GM19328 (cell line): ENCODE measurements around the gene NRSN2.
"Not testable (repeated sequence)": the region's sequence is repeated elsewhere in the genome, so short reads cannot be mapped to it uniquely, and the experiment has no call there.

ENCODE experiments used
- ATAC-seq: cut with Tn5 transposase; IDR thresholded peaks from one replicate; pipeline ENCODE4 v1.9.1; 2021; ENCODE audit warnings: mild to moderate bottlenecking, moderate library complexity; ENCODE audit not compliant: unreplicated experiment

The NRSN2 gene

DNA sequence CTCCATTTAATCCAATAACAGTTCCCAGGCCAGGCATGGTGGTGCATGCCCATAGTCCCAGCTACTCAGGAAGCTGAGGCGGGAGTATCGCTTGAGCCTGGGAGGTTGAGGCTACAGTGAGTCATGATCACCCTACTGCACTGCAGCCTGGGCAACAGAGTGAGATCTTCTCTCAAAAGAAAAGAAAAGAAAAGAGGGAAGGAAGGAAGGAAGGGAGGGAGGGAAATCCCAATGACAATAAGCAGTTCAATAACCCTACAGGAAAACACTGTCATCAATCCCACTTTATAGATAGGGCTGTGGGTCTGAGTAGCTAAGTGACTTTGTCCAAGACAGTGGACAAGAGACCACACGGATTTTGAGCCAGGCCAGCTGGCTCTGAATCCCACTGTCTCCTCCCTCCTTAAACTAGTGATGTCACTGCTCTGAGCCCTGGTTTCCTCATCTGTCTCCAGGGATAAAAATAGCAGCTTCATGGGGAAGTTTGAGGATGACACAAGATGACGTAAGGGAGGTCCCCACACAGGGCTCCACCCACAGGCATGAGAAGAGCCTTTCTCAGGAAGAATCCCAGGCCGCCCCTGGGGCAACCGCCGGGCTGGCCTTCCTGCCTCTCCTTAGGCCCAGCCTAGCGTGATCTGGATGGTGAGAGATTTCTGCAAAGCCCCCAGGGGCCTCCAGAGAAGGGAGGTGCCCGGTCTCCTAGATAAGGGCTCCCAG is 26.4 kb downstream of the NRSN2 start:
- no peak for ATAC-seq

- no peak for ATAC-seq
These were observed 28.5 kb downstream of the NRSN2 start for GRCh38 chr20:375265-375889.

- no peak for ATAC-seq
These were observed 29.2 kb downstream of the NRSN2 start for GRCh38 chr20:376089-376488.

DNA sequence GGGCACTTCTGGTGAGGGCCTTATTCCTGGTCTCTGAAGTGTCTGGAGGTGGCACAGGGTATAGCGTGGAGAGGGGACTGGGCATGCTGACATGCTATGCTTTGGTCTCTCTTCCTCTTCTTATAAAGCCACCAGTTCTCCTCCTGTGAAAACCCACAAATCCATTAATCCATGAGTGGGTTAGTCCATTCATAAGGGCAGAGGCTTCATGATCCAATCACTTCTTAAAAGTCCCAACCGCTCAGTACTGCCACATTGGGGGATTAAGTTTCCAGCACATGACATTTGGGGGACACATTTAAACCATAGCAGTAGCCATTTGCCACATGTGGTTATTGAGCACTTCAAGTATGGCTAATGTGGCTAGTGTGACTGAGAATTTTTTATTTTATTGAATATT is 29.8 kb downstream of the NRSN2 start:
- ATAC-seq = no peak

- not testable (repeated sequence) for ATAC-seq
These were observed 30.7 kb downstream of the NRSN2 start for GRCh38 chr20:377578-377977.

DNA sequence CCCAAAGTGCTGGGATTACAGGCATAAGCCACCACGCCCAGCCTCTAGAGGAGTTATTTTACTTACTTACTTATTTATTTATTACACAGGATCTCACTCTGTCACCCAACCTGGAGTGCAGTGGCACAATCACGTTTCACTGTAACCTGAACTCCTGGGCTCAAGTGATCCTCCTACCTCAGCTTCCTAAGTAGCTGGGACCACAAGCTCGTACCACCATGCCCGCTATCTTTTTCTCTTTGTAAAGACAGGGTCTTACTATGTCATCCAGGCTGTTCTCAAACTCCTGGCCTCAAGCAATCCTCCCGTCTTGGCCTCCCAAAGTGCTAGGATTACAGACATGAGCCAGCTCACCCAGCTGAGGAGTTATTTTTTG is 32.0 kb downstream of the NRSN2 start:
- ATAC-seq = no peak

- peak; percentile 46 for ATAC-seq
These were observed 34.1 kb downstream of the NRSN2 start for GRCh38 chr20:380763-381580.

DNA sequence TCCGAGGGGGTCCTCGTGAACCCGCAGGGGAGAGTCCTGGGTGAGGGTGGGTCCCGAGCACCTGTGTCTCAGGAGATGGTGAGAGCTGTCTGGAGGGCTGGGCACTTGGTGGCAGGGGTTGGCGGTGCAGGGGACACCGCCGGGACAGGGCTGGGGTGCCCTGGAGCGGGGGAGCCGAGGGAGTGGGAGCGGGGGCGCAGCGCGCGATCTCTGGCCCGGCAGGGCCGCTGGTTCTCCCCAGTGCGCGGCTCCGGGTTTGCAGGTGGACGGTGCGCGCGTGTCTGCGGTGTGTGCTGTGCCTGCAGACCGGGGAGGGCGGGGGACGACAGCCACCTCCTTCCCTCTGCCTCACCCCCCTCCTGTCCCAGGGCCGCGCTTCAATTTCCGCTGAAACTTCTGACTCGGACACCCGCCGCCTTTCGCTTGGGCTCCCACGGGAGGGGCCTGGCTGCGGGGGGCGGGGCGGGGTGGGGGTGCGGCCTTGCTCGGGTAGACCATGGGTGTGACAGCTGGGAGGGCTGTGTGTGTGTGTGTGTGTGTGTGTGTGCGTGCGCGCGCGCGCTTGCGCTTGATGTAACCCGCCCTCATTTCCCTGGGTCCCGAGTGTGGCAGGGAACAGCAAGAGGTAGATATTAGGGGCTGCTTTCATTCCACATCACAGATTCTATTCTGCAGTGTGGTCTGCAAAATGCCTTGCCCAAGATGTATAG is 34.8 kb downstream of the NRSN2 start:
- peak; percentile 46 for ATAC-seq

- ATAC-seq = no peak
These were observed 35.6 kb downstream of the NRSN2 start for GRCh38 chr20:382291-383115.

- ATAC-seq = no peak
These were observed 37.0 kb downstream of the NRSN2 start for GRCh38 chr20:383889-384288.

- no peak for ATAC-seq
These were observed 37.8 kb downstream of the NRSN2 start for GRCh38 chr20:384723-385122.

DNA sequence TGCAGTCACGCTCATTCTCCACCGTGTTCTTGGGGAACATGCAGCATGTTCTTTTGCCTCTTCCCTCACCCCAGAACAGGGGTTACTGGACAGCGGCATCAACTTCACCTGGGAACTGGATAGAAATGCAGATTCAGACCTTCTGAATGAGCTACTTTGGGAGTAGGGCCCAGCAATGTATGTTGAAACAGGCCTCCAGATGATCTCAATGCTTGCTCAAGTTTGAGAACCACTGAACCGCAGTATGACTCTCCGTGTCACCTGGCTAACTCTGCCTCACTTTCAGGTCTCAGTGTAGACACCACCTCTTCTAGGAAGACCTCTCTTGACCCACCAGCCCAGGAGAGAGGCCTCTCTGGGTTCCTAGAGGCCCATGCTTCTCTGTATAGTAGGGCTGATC is 38.5 kb downstream of the NRSN2 start:
- no peak for ATAC-seq

GRCh38 chr20:386634-387033 is 39.7 kb downstream of the NRSN2 start:
- ATAC-seq = not testable (repeated sequence)

DNA sequence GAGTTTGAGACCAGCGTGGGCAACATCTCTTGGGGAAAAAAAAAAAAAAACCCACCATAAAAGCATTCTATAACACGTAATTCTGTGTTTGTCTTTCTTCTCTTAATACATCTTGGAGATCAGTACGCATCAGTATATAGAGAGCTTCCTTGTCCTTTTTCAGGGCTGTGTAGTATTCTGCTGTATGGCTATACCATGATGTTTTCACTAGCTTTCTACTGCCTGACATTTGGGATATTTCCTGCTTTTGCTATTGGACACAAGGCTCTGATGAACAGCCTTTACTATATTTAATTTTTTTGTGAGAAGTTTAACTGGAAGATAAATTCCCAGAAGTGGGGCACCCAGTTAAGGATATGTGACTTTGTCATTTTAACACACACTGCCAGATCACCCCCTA is 40.6 kb downstream of the NRSN2 start:
- no peak for ATAC-seq

- ATAC-seq = no peak
These were observed 41.4 kb downstream of the NRSN2 start for GRCh38 chr20:388034-388994.

- ATAC-seq = no peak
These were observed 42.3 kb downstream of the NRSN2 start for GRCh38 chr20:389220-389619.

DNA sequence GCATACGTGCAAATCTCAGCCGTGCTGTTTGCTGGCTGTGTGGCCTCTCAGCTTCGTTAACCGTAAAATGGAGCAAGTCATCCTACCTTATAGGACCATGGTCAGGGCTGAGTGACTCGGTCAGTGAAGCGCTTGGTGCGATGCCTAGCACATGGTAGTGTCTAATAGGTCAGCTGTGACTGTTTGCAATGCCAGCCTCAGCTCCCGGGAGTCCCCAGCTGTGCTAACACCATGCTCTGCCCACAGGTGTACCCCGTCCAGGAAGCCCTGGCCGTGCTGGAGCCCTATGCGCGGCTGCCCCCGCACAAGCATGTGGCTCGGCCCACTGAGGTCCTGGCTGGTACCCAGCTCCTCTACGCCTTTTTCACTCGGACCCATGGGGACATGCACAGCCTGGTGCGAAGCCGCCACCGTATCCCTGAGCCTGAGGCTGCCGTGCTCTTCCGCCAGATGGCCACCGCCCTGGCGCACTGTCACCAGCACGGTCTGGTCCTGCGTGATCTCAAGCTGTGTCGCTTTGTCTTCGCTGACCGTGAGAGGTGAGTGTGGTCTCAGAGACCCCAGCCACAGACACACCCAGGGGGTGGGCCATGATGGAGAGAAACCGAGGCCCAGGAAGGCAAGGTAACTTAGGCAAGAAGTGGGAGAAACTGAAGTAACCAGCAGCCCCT is 44.3 kb downstream of the NRSN2 start:
- ATAC-seq = no peak

DNA sequence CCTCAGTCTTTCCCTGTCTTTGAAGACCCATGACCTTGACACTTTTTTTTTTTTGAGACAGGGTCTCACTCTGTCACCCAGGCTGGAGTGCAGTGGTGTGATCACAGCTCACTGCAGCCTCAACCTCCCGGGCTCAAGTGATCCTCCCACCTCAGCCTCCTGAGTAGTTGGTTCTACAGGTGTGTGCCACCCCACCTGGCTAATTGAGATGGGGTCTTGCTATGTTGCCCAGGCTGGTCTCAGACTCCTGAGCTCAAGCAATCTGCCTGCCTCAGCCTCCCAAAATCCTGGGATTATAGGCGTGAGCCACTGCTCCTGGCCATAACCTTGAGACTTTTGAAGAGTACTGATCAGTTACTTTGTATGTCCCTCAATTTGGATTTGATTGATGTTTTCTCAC is 46.4 kb downstream of the NRSN2 start:
- ATAC-seq = not testable (repeated sequence)

DNA sequence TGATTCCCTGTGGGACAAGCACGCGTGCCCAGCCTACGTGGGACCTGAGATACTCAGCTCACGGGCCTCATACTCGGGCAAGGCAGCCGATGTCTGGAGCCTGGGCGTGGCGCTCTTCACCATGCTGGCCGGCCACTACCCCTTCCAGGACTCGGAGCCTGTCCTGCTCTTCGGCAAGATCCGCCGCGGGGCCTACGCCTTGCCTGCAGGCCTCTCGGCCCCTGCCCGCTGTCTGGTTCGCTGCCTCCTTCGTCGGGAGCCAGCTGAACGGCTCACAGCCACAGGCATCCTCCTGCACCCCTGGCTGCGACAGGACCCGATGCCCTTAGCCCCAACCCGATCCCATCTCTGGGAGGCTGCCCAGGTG is 49.3 kb downstream of the NRSN2 start:
- no peak for ATAC-seq
